ENCODE data around the gene PHF14. TPM values are rescaled to one million over a fixed set of nuclear protein-coding genes. Genes with fewer than 3 reads are reported as not detected.

Gene PHF14
- total and polyA plus RNA-seq, 3 donors from 2014 or later, result 11.2 to 55.7 (median 48.3) TPM

- Histone ChIP-seq H3K9me3 (no peaks in the 10 kb centered on the region), H3K27me3 (no peaks in the 10 kb centered on the region), H3K4me1 (no peaks in the 10 kb centered on the region), H3K4me3 (no peak overlapping the region), H3K36me3 (ENCODE audit: low read depth, missing control alignments) (no peaks in the 10 kb centered on the region), H3K27ac (no peak overlapping the region)
- intact Hi-C loops (cut with DNase I; ENCODE audit: low total_unique reads), result no loop called here
- TF ChIP-seq CTCF (IDR thresholded peaks at IDR 0.05) (no peak), POLR2A (IDR thresholded peaks at IDR 0.05) (no peak)
- DNase-seq, result no peak
Observed at GRCh38 chr7:11005202-11005601, 31.5 kb downstream of the PHF14 start.

GRCh38 chr7:11006291-11006690 lies 32.6 kb downstream of the PHF14 start:
- Histone ChIP-seq H3K27ac (no peak overlapping the region), H3K4me1 (no peaks in the 10 kb centered on the region), H3K4me3 (no peak overlapping the region), H3K27me3 (no peaks in the 10 kb centered on the region), H3K9me3 (no peaks in the 10 kb centered on the region), H3K36me3 (ENCODE audit: low read depth, missing control alignments) (no peaks in the 10 kb centered on the region)
- intact Hi-C loops (cut with DNase I; ENCODE audit: low total_unique reads), result no loop called here
- DNase-seq, result no peak
- WGBS, 2 donors, result 79 to 84% methylated on average over 3 of the region's 3 CpGs
- TF ChIP-seq CTCF (IDR thresholded peaks at IDR 0.05) (no peak), POLR2A (IDR thresholded peaks at IDR 0.05) (no peak)

GRCh38 chr7:11009631-11010030 lies 36.0 kb downstream of the PHF14 start:
- intact Hi-C loops (cut with DNase I; ENCODE audit: low total_unique reads), result no loop called here
- H3K36me3 ChIP-seq (ENCODE audit: low read depth, missing control alignments), result no peaks in the 10 kb centered on the region

GRCh38 chr7:11021468-11021867 lies 47.8 kb downstream of the PHF14 start:
- no peaks in the 10 kb centered on the region for H3K27me3 ChIP-seq
- 74 to 86% methylated on average over 1 of the region's 1 CpG for WGBS, 2 donors

More at GRCh38 chr7:11009631-11010030, 36.0 kb downstream of the PHF14 start:
- H3K9me3 ChIP-seq, result no peaks in the 10 kb centered on the region
- no peak for DNase-seq
- no peak overlapping the region for H3K4me3 ChIP-seq
- TF ChIP-seq POLR2A (IDR thresholded peaks at IDR 0.05) (no peak), CTCF (IDR thresholded peaks at IDR 0.05) (no peak)
- WGBS, 2 donors, result 49 to 55% methylated on average over 1 of the region's 1 CpG
- H3K27ac ChIP-seq, result no peak overlapping the region
- H3K27me3 ChIP-seq, result no peaks in the 10 kb centered on the region
- no peaks in the 10 kb centered on the region for H3K4me1 ChIP-seq

More at GRCh38 chr7:11021468-11021867, 47.8 kb downstream of the PHF14 start:
- TF ChIP-seq CTCF (IDR thresholded peaks at IDR 0.05), result no peak
- TF ChIP-seq POLR2A (IDR thresholded peaks at IDR 0.05), result no peak
- H3K36me3 ChIP-seq (ENCODE audit: low read depth, missing control alignments), result no peaks in the 10 kb centered on the region
- H3K9me3 ChIP-seq, result no peaks in the 10 kb centered on the region
- H3K4me3 ChIP-seq, result no peak overlapping the region
- DNase-seq, result no peak
- intact Hi-C loops (cut with DNase I; ENCODE audit: low total_unique reads), result no loop called here
- H3K4me1 ChIP-seq, result no peaks in the 10 kb centered on the region
- H3K27ac ChIP-seq, result no peak overlapping the region
